ACHN (cell line): Measurements from ENCODE around the gene FAR1.

Experiments used
- DNase-seq: peaks from one replicate; pipeline ENCODE4 v3.0.0-alpha.2; 2015
- in situ Hi-C: cut with HindIII; loops from 2 replicates; pipeline ENCODE4 v1.10.0; 2017; ENCODE audit warnings: low sequenced_read_pairs, low pct_ligation_motif_present, low pct_unique_long_range_greater_than_20kb

FAR1 gene

GRCh38 chr11:13667795-13668101, 720 bp upstream of the FAR1 start:
- DNase-seq: no peak
- in situ Hi-C loops: no loop called here

- in situ Hi-C loops: no loop called here
- peak; percentile 33 for DNase-seq
Observed at GRCh38 chr11:13668957-13669521, 571 bp downstream of the FAR1 start.

- no peak for DNase-seq
- in situ Hi-C loops: no loop called here
Observed at GRCh38 chr11:13669544-13670488, 1.3 kb downstream of the FAR1 start.

- in situ Hi-C loops: no loop called here
- no peak for DNase-seq
Observed at GRCh38 chr11:13672576-13673210, 4.2 kb downstream of the FAR1 start.

GRCh38 chr11:13674799-13675509, 6.5 kb downstream of the FAR1 start:
- in situ Hi-C loops: no loop called here
- no peak for DNase-seq

GRCh38 chr11:13676576-13676975, 8.1 kb downstream of the FAR1 start:
- in situ Hi-C loops: no loop called here
- DNase-seq: no peak

- no peak for DNase-seq
- in situ Hi-C loops: no loop called here
Observed at GRCh38 chr11:13679768-13680167, 11.3 kb downstream of the FAR1 start.

- in situ Hi-C loops: no loop called here
- no peak for DNase-seq
Observed at GRCh38 chr11:13680501-13681264, 12.2 kb downstream of the FAR1 start.

- DNase-seq: no peak
- in situ Hi-C loops: no loop called here
Observed at GRCh38 chr11:13681446-13681845, 13.0 kb downstream of the FAR1 start.

GRCh38 chr11:13682212-13682611, 13.7 kb downstream of the FAR1 start:
- in situ Hi-C loops: no loop called here
- no peak for DNase-seq

- no peak for DNase-seq
- in situ Hi-C loops: no loop called here
Observed at GRCh38 chr11:13685461-13686108, 17.1 kb downstream of the FAR1 start.

GRCh38 chr11:13686776-13687175, 18.3 kb downstream of the FAR1 start:
- in situ Hi-C loops: no loop called here
- no peak for DNase-seq

- in situ Hi-C loops: no loop called here
- DNase-seq: no peak
Observed at GRCh38 chr11:13687271-13687670, 18.8 kb downstream of the FAR1 start.

- in situ Hi-C loops: no loop called here
- no peak for DNase-seq
Observed at GRCh38 chr11:13691286-13691899, 22.9 kb downstream of the FAR1 start.

GRCh38 chr11:13692172-13692571, 23.7 kb downstream of the FAR1 start:
- DNase-seq: no peak
- in situ Hi-C loops: no loop called here

GRCh38 chr11:13694115-13694514, 25.6 kb downstream of the FAR1 start:
- in situ Hi-C loops: no loop called here
- no peak for DNase-seq

GRCh38 chr11:13695886-13696285, 27.4 kb downstream of the FAR1 start:
- DNase-seq: no peak
- in situ Hi-C loops: no loop called here

GRCh38 chr11:13697710-13698109, 29.2 kb downstream of the FAR1 start:
- DNase-seq: no peak
- in situ Hi-C loops: no loop called here
